PC-3 (cell line): ENCODE data around the gene SMPD3. TPM values are rescaled to one million over a fixed set of nuclear protein-coding genes. Genes with fewer than 3 reads are reported as not detected.

Source experiments
- ATAC-seq: fragments of 200-7000 bp; cut with Tn5 transposase; 2 replicates; pipeline ENCODE4 v1.9.1; 2020; ENCODE audit warnings: mild to moderate bottlenecking, moderate library complexity
- BruUV-seq: library from RNA; stranded (reverse); fragments of 400-500 nt; replicated peaks from 2 replicates; lab custom pipeline; 2021; lab: Mats Ljungman, UMichigan
- CTCF ChIA-PET: fragments of 300-600 bp; sonication (Branson Sonifier 250); formaldehyde crosslinking; loops from one replicate; lab custom pipeline; 2022; ENCODE audit warnings: antibody characterized with exemption; lab: Charles Lee
- POLR2A ChIA-PET: fragments of 300-600 bp; sonication (Branson Sonifier 250); formaldehyde crosslinking; loops from one replicate; lab custom pipeline; 2022; ENCODE audit warnings: antibody characterized with exemption; ENCODE audit not compliant: unreplicated experiment; lab: Charles Lee
- DNase-seq: peaks from one replicate; pipeline ENCODE4 v3.0.0-alpha.2; 2015
- H2AFZ ChIP-seq: fragments of 300-600 bp; sonication (generic); 2 replicates; pipeline ENCODE4 v1.6.0; 2016; ENCODE audit warnings: antibody characterized with exemption, low read length
- H3F3A ChIP-seq: fragments of 300-600 bp; sonication (generic); one replicate; pipeline ENCODE4 v1.6.0; 2017; ENCODE audit warnings: antibody characterized with exemption, low read length, control low read depth, mild to moderate bottlenecking; ENCODE audit not compliant: unreplicated experiment
- H3K27ac ChIP-seq: fragments of 300-600 bp; sonication (generic); 2 replicates; pipeline ENCODE4 v1.5.1; 2016; ENCODE audit warnings: mild to moderate bottlenecking, low read length
- H3K27me3 ChIP-seq: fragments of 300-600 bp; sonication (generic); 2 replicates; pipeline ENCODE4 v1.6.1; 2016; ENCODE audit warnings: low read length, mixed read lengths
- H3K36me3 ChIP-seq: fragments of 300-600 bp; sonication (generic); 2 replicates; pipeline ENCODE4 v1.6.1; 2016; ENCODE audit warnings: low read depth, mixed run types, low read length, mixed read lengths
- H3K4me1 ChIP-seq: fragments of 300-600 bp; sonication (generic); 2 replicates; pipeline ENCODE4 v1.5.1; 2016; ENCODE audit warnings: low read length; ENCODE audit not compliant: insufficient read depth
- H3K4me2 ChIP-seq: fragments of 300-600 bp; sonication (generic); 2 replicates; pipeline ENCODE4 v1.6.0; 2016; ENCODE audit warnings: low read length
- H3K4me3 ChIP-seq: fragments of 300-600 bp; sonication (generic); 2 replicates; pipeline ENCODE4 v1.5.1; 2016; ENCODE audit warnings: mild to moderate bottlenecking, low read length, mixed read lengths
- H3K79me2 ChIP-seq: fragments of 300-600 bp; sonication (generic); 2 replicates; pipeline ENCODE4 v1.6.1; 2017; ENCODE audit warnings: low read length, mixed read lengths
- H3K9ac ChIP-seq: fragments of 300-600 bp; sonication (generic); 2 replicates; pipeline ENCODE4 v1.6.0; 2016; ENCODE audit warnings: mild to moderate bottlenecking, low read length
- H3K9me2 ChIP-seq: fragments of 300-600 bp; sonication (generic); replicated peaks from 2 replicates; pipeline ENCODE4 v1.6.1; 2016; ENCODE audit warnings: mixed run types, low read length, mixed read lengths
- H3K9me3 ChIP-seq: fragments of 300-600 bp; sonication (generic); 2 replicates; pipeline ENCODE4 v1.6.1; 2016; ENCODE audit warnings: low read length, mixed read lengths
- H4K20me1 ChIP-seq: fragments of 300-600 bp; sonication (generic); 2 replicates; pipeline ENCODE4 v1.6.1; 2016; ENCODE audit warnings: low read length, mixed read lengths
- CTCF ChIP-seq: fragments of 300-600 bp; sonication (generic); conservative IDR thresholded peaks from 2 replicates; pipeline ENCODE4 v1.5.1; 2017; ENCODE audit warnings: antibody characterized with exemption, low read depth, mild to moderate bottlenecking, low read length
- EZH2 ChIP-seq: fragments of 300-600 bp; sonication (generic); IDR thresholded peaks from one replicate; pipeline ENCODE4 v1.6.1; 2017; ENCODE audit warnings: antibody characterized with exemption, mild to moderate bottlenecking, low read length; ENCODE audit not compliant: unreplicated experiment
- EZH2phosphoT487 ChIP-seq: fragments of 300-600 bp; sonication (generic); IDR thresholded peaks from 2 replicates; pipeline ENCODE4 v1.6.1; 2018; ENCODE audit warnings: mild to moderate bottlenecking, antibody characterized with exemption, low read length, borderline replicate concordance
- intact Hi-C: fragments of 100-400 bp; cut with micrococcal nuclease; formaldehyde crosslinking; loops from 2 replicates; pipeline ENCODE4 v1.9.0; 2023
- total RNA-seq: library from RNA; depleted of rRNA; stranded (reverse); fragments of >200 nt; gene quantifications from 2 replicates; pipeline ENCODE4 v1.2.3, GENCODE V29; 2014

SMPD3 gene
- total RNA-seq, 1 experiment from 2014 or later = not detected

GRCh38 chr16:68404736-68405345, 43.5 kb downstream of the SMPD3 start:
- no TSS peak for BruUV-seq
- H2AFZ ChIP-seq = no peak overlapping the region
- intact Hi-C loops = no loop called here
- H3K9me2 ChIP-seq = no peaks in the 10 kb centered on the region
- ChIA-PET POLR2A (no interaction called here), CTCF (no interaction called here)
- no peak overlapping the region for H3K4me2 ChIP-seq
- no peaks in the 10 kb centered on the region for H3F3A ChIP-seq
- H3K27me3 ChIP-seq = no peaks in the 10 kb centered on the region
- H3K9ac ChIP-seq = no peak overlapping the region
- no peaks in the 10 kb centered on the region for H3K79me2 ChIP-seq
- H4K20me1 ChIP-seq = no peaks in the 10 kb centered on the region
- H3K4me3 ChIP-seq = no peak overlapping the region
- ATAC-seq (no peak), DNase-seq (no peak)
- H3K27ac ChIP-seq = no peak overlapping the region
- H3K36me3 ChIP-seq = no peaks in the 10 kb centered on the region
- TF ChIP-seq CTCF (no peak), EZH2phosphoT487 (no peak)
- no peaks in the 10 kb centered on the region for H3K9me3 ChIP-seq
- H3K4me1 ChIP-seq = peaks cover 12% of the 10 kb centered on the region

- no peak overlapping the region for H3K4me3 ChIP-seq
- no peaks in the 10 kb centered on the region for H3K9me3 ChIP-seq
- peaks cover 12% of the 10 kb centered on the region for H3K4me1 ChIP-seq
- H2AFZ ChIP-seq = no peak overlapping the region
- H3K79me2 ChIP-seq = no peaks in the 10 kb centered on the region
- CTCF ChIA-PET = no interaction called here
- DNase-seq = no peak
- no peaks in the 10 kb centered on the region for H3K27me3 ChIP-seq
- no peaks in the 10 kb centered on the region for H3K9me2 ChIP-seq
- intact Hi-C loops = no loop called here
- TF ChIP-seq EZH2phosphoT487 = no peak
- ATAC-seq = no peak
- no peak overlapping the region for H3K4me2 ChIP-seq
- no peaks in the 10 kb centered on the region for H3K36me3 ChIP-seq
- no peak overlapping the region for H3K27ac ChIP-seq
- no peak overlapping the region for H3K9ac ChIP-seq
- BruUV-seq = no TSS peak
- POLR2A ChIA-PET = no interaction called here
- no peaks in the 10 kb centered on the region for H4K20me1 ChIP-seq
- H3F3A ChIP-seq = no peaks in the 10 kb centered on the region
These were observed 44.6 kb downstream of the SMPD3 start for GRCh38 chr16:68403704-68404103.

- H4K20me1 ChIP-seq = no peaks in the 10 kb centered on the region
- no peak for ATAC-seq
- H3K4me2 ChIP-seq = no peak overlapping the region
- TF ChIP-seq EZH2phosphoT487 = no peak
- H3K4me1 ChIP-seq = peaks cover 12% of the 10 kb centered on the region
- H3K27ac ChIP-seq = no peak overlapping the region
- no peak overlapping the region for H2AFZ ChIP-seq
- intact Hi-C loops = no loop called here
- H3K9me2 ChIP-seq = no peaks in the 10 kb centered on the region
- BruUV-seq = no TSS peak
- no peaks in the 10 kb centered on the region for H3K9me3 ChIP-seq
- POLR2A ChIA-PET = no interaction called here
- no peak overlapping the region for H3K4me3 ChIP-seq
- H3F3A ChIP-seq = no peaks in the 10 kb centered on the region
- CTCF ChIA-PET = no interaction called here
- no peak for DNase-seq
- no peak overlapping the region for H3K9ac ChIP-seq
- H3K27me3 ChIP-seq = no peaks in the 10 kb centered on the region
- H3K36me3 ChIP-seq = no peaks in the 10 kb centered on the region
- H3K79me2 ChIP-seq = no peaks in the 10 kb centered on the region
These were observed 45.1 kb downstream of the SMPD3 start for GRCh38 chr16:68403177-68403576.

GRCh38 chr16:68402748-68403040, 45.6 kb downstream of the SMPD3 start:
- no peaks in the 10 kb centered on the region for H3K27me3 ChIP-seq
- no peaks in the 10 kb centered on the region for H4K20me1 ChIP-seq
- POLR2A ChIA-PET = no interaction called here
- H3K9me3 ChIP-seq = no peaks in the 10 kb centered on the region
- TF ChIP-seq EZH2 (no peak), CTCF (no peak), EZH2phosphoT487 (no peak)
- H3K36me3 ChIP-seq = no peaks in the 10 kb centered on the region
- intact Hi-C loops = no loop called here
- H3K4me1 ChIP-seq = peaks cover 12% of the 10 kb centered on the region
- no peaks in the 10 kb centered on the region for H3F3A ChIP-seq
- CTCF ChIA-PET = no interaction called here
- no peak overlapping the region for H3K9ac ChIP-seq
- no peak overlapping the region for H3K27ac ChIP-seq
- H3K4me3 ChIP-seq = no peak overlapping the region
- H3K4me2 ChIP-seq = no peak overlapping the region
- ATAC-seq (no peak), DNase-seq (no peak)
- H2AFZ ChIP-seq = no peak overlapping the region
- no peaks in the 10 kb centered on the region for H3K79me2 ChIP-seq
- no TSS peak for BruUV-seq
- no peaks in the 10 kb centered on the region for H3K9me2 ChIP-seq
